HepG2 (cell line): ENCODE results near the gene PRR35. TPM values are rescaled to one million over a fixed set of nuclear protein-coding genes. Genes with fewer than 3 reads are reported as not detected.

Experiments used
- ATF2 ChIP-seq: sonication (generic); formaldehyde crosslinking; IDR thresholded peaks from 2 replicates; pipeline ENCODE4 v1.4.0; 2020; ENCODE audit warnings: missing genetic modification reagents
- CHD2 ChIP-seq: IDR thresholded peaks from 2 replicates; pipeline ENCODE4 v1.6.1; 2011; ENCODE audit warnings: low read depth, low read length, improper control_type of control experiment
- FOXJ3 ChIP-seq: sonication (generic); formaldehyde crosslinking; IDR thresholded peaks from 2 replicates; pipeline ENCODE4 v1.4.0; 2020; ENCODE audit warnings: missing genetic modification reagents, mild to moderate bottlenecking, borderline replicate concordance
- FOXP4 ChIP-seq: sonication (generic); formaldehyde crosslinking; IDR thresholded peaks from 2 replicates; pipeline ENCODE4 v1.4.0; 2020; ENCODE audit warnings: missing genetic modification reagents
- HDAC2 ChIP-seq: sonication (generic); formaldehyde crosslinking; IDR thresholded peaks from 2 replicates; pipeline ENCODE4 v1.4.0; 2020; ENCODE audit warnings: missing genetic modification reagents
- IRF9 ChIP-seq: sonication (generic); formaldehyde crosslinking; IDR thresholded peaks from 2 replicates; pipeline ENCODE4 v1.8.0; 2022; ENCODE audit warnings: missing genetic modification reagents, mild to moderate bottlenecking, borderline replicate concordance
- KDM5B ChIP-seq: sonication (generic); formaldehyde crosslinking; IDR thresholded peaks from 2 replicates; pipeline ENCODE4 v1.4.0; 2020; ENCODE audit warnings: missing genetic modification reagents, mild to moderate bottlenecking, borderline replicate concordance
- KLF11 ChIP-seq: IDR thresholded peaks from 2 replicates; pipeline ENCODE4 v1.6.1; 2016; ENCODE audit warnings: missing compliant biosample characterization
- MTF1 ChIP-seq: sonication (generic); formaldehyde crosslinking; IDR thresholded peaks from 2 replicates; pipeline ENCODE4 v1.5.0; 2020; ENCODE audit warnings: missing genetic modification reagents
- MTF2 ChIP-seq: sonication (generic); formaldehyde crosslinking; IDR thresholded peaks from 2 replicates; pipeline ENCODE4 v1.5.0; 2020; ENCODE audit warnings: missing genetic modification reagents, borderline replicate concordance
- POLR2AphosphoS5 ChIP-seq: IDR thresholded peaks from 2 replicates; pipeline ENCODE4 v1.6.1; 2012; ENCODE audit warnings: low read depth, low read length
- RFX3 ChIP-seq: IDR thresholded peaks from 2 replicates; pipeline ENCODE4 v1.6.1; 2016; ENCODE audit warnings: missing biosample characterization, missing genetic modification reagents
- RFXAP ChIP-seq: sonication (generic); formaldehyde crosslinking; IDR thresholded peaks from 2 replicates; pipeline ENCODE4 v1.4.0; 2020; ENCODE audit warnings: missing genetic modification reagents, borderline replicate concordance
- TEAD3 ChIP-seq: optimal IDR thresholded peaks from 2 replicates; pipeline ENCODE3; 2016; ENCODE audit warnings: borderline replicate concordance
- ZFP36L2 ChIP-seq: sonication (generic); formaldehyde crosslinking; IDR thresholded peaks from 2 replicates; pipeline ENCODE4 v1.4.0; 2020; ENCODE audit warnings: missing genetic modification reagents
- ZNF101 ChIP-seq: sonication (generic); formaldehyde crosslinking; IDR thresholded peaks from 2 replicates; pipeline ENCODE4 v1.4.0; 2020; ENCODE audit warnings: mild to moderate bottlenecking, low read depth, missing genetic modification reagents, borderline replicate concordance
- ZNF230 ChIP-seq: sonication (generic); formaldehyde crosslinking; IDR thresholded peaks from 2 replicates; pipeline ENCODE4 v1.4.0; 2020; ENCODE audit warnings: mild to moderate bottlenecking, missing genetic modification reagents
- ZNF263 ChIP-seq: sonication (generic); formaldehyde crosslinking; IDR thresholded peaks from 2 replicates; pipeline ENCODE4 v1.4.0; 2020; ENCODE audit warnings: missing genetic modification reagents
- ZNF326 ChIP-seq: sonication (generic); formaldehyde crosslinking; IDR thresholded peaks from 2 replicates; pipeline ENCODE4 v1.4.0; 2020; ENCODE audit warnings: missing genetic modification reagents, borderline replicate concordance
- ZNF333 ChIP-seq: sonication (generic); formaldehyde crosslinking; IDR thresholded peaks from 2 replicates; pipeline ENCODE4 v1.4.0; 2020; ENCODE audit warnings: mild to moderate bottlenecking, missing genetic modification reagents, borderline replicate concordance
- ZNF703 ChIP-seq: sonication (generic); formaldehyde crosslinking; IDR thresholded peaks from 2 replicates; pipeline ENCODE4 v1.5.1; 2020; ENCODE audit warnings: missing genetic modification reagents, mild to moderate bottlenecking, moderate library complexity, borderline replicate concordance
- ZNF761 ChIP-seq: sonication (generic); formaldehyde crosslinking; conservative IDR thresholded peaks from 2 replicates; pipeline ENCODE4 v1.4.0; 2020; ENCODE audit warnings: mild to moderate bottlenecking, missing genetic modification reagents
- polyA plus RNA-seq, 8 experiments: library from polyadenylated mRNA; depleted of rRNA in 3 of 8; stranded (reverse) in 7 of 8; unstranded in 1 of 8; fragments of >200 nt; fragmentation: Illumina TruSeq in 4 of 8; extraction: Trizol in 4 of 8; gene quantifications; 2 replicates each; pipeline versions ENCODE4 v1.2.1 to v1.2.3, GENCODE V29; 2011 to 2016; ENCODE audit warnings: low read depth in 4 of 8, missing spikeins in 1 of 8, mixed read lengths in 1 of 8; ENCODE audit not compliant: insufficient read depth in 1 of 8
- total RNA-seq, 5 experiments: library from RNA; depleted of rRNA; stranded (reverse); fragments of >200 nt; fragmentation: Illumina TruSeq; extraction: Trizol; gene quantifications; 2 replicates each; pipeline ENCODE4 v1.2.3, GENCODE V29; 2016; ENCODE audit warnings: low read depth in 1 of 5
- TF ChIP-seq, protein P1 (sequence below): IDR thresholded peaks from 2 replicates; pipeline ENCODE4 v1.6.1; 2016; ENCODE audit warnings: missing biosample characterization, missing genetic modification reagents, low read depth
- TF ChIP-seq, protein P2 (sequence below): sonication (generic); formaldehyde crosslinking; IDR thresholded peaks from 2 replicates; pipeline ENCODE4 v1.4.0; 2020; ENCODE audit warnings: mild to moderate bottlenecking, missing genetic modification reagents

The PRR35 gene
- total and polyA plus RNA-seq, 2 of the 13 experiments (the other 11 are each of a cell fraction or from before 2014, with no cell fraction given) = 0.07 to 0.16 TPM

GRCh38 chr16:558298-559020, 1.7 kb upstream of the PRR35 start (continued):
- TF ChIP-seq, protein P1, sequence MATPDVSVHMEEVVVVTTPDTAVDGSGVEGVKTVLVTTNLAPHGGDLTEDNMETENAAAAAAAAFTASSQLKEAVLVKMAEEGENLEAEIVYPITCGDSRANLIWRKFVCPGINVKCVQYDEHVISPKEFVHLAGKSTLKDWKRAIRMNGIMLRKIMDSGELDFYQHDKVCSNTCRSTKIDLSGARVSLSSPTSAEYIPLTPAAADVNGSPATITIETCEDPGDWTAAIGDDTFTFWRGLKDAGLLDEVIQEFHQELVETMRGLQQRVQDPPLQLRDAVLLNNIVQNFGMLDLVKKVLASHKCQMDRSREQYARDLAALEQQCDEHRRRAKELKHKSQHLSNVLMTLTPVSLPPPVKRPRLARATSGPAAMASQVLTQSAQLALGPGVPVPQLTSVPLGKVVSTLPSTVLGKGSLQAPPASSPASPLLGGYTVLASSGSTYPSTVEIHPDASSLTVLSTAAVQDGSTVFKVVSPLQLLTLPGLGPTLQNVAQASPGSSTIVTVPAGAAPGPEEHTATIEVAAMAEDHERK (CRISPR knock-in tag) = no peak
- TF ChIP-seq HDAC2 (CRISPR knock-in tag) (peak; percentile 91), IRF9 (CRISPR knock-in tag) (no peak), POLR2AphosphoS5 (0 out of 2 replicates have a peak, but pooled peaks have one; percentile 28), CHD2 (no peak), FOXJ3 (CRISPR knock-in tag) (no peak), KDM5B (CRISPR knock-in tag) (peak; percentile 15; the same call in 1 of the 2 replicates), FOXP4 (CRISPR knock-in tag) (no peak), ZNF263 (CRISPR knock-in tag) (peak; percentile 88), ATF2 (CRISPR knock-in tag) (peak; percentile 49; the same call in 1 of the 2 replicates), ZFP36L2 (CRISPR knock-in tag) (no peak), ZNF703 (CRISPR knock-in tag) (no peak), ZNF333 (CRISPR knock-in tag) (no peak), KLF11 (no peak), RFXAP (CRISPR knock-in tag) (no peak), ZNF326 (no peak), MTF1 (CRISPR knock-in tag) (no peak), ZNF230 (CRISPR knock-in tag) (no peak), RFX3 (CRISPR knock-in tag) (no peak), TEAD3 (CRISPR knock-in tag) (peak; percentile 52), ZNF101 (CRISPR knock-in tag) (no peak), ZNF761 (peak; percentile 46; the same call in 1 of the 2 replicates), MTF2 (CRISPR knock-in tag) (no peak; the same call in 1 of the 2 replicates)
- TF ChIP-seq, protein P2, sequence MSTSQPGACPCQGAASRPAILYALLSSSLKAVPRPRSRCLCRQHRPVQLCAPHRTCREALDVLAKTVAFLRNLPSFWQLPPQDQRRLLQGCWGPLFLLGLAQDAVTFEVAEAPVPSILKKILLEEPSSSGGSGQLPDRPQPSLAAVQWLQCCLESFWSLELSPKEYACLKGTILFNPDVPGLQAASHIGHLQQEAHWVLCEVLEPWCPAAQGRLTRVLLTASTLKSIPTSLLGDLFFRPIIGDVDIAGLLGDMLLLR (CRISPR knock-in tag) = no peak
